ACC112 (cell line): Measurements from ENCODE around the gene SLC12A3.

Experiments
- H2AFZ ChIP-seq: fragments of 200-600 bp; sonication (generic); one replicate; pipeline ENCODE4 v1.6.0; 2017; ENCODE audit warnings: antibody characterized with exemption, low read length; ENCODE audit not compliant: unreplicated experiment
- H3K27ac ChIP-seq: fragments of 200-600 bp; sonication (generic); 2 replicates; pipeline ENCODE4 v1.5.1; 2014; ENCODE audit warnings: low read depth, mild to moderate bottlenecking, antibody characterized with exemption, low read length, moderate library complexity
- H3K27me3 ChIP-seq: fragments of 200-600 bp; sonication (generic); 2 replicates; pipeline ENCODE4 v1.6.1; 2014; ENCODE audit warnings: mild to moderate bottlenecking, antibody characterized with exemption, low read length, moderate library complexity, mixed read lengths; ENCODE audit not compliant: insufficient read depth
- H3K36me3 ChIP-seq: fragments of 200-600 bp; sonication (generic); 2 replicates; pipeline ENCODE4 v1.6.1; 2016; ENCODE audit warnings: mild to moderate bottlenecking, antibody characterized with exemption, low read length, moderate library complexity, mixed read lengths; ENCODE audit not compliant: insufficient read depth
- H3K4me1 ChIP-seq: fragments of 200-600 bp; sonication (generic); one replicate; pipeline ENCODE4 v1.6.1; 2016; ENCODE audit warnings: low read length, mixed read lengths; ENCODE audit not compliant: insufficient read depth, unreplicated experiment, control insufficient read depth
- H3K4me3 ChIP-seq: fragments of 200-600 bp; sonication (generic); 2 replicates; pipeline ENCODE4 v1.5.1; 2014; ENCODE audit warnings: mild to moderate bottlenecking, low read depth, low read length
- H3K79me2 ChIP-seq: fragments of 200-600 bp; sonication (generic); one replicate; pipeline ENCODE4 v1.6.0; 2016; ENCODE audit warnings: low read length; ENCODE audit not compliant: control insufficient read depth, unreplicated experiment, insufficient read depth

The SLC12A3 gene

GRCh38 chr16:56960681-56961281 is 95.8 kb downstream of the SLC12A3 start:
- Histone ChIP-seq H2AFZ (no peak overlapping the region), H3K4me3 (no peak overlapping the region), H3K27me3 (no peaks in the 10 kb centered on the region), H3K79me2 (no peaks in the 10 kb centered on the region), H3K4me1 (peaks cover 31% of the 10 kb centered on the region), H3K27ac (no peak overlapping the region; the same call in 1 of the 2 replicates), H3K36me3 (no peaks in the 10 kb centered on the region)

DNA sequence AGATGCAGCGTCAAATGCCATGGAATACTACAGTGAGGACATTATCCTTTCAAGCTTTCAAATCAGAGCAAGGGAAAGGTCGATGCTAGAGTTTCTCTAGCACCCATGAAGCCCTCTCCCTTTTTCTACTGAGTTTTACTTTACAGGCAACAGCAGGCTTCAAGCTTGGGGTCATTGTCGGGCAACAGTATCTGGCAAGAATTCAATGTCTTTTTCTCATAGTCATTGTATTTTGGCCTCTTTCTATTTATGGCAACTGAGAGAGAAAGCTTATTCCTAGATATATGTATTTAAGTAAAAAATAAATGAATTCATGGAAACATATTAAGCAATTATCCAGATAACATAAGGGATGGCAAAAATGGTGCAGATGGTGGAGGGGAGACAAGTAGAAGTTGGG is 96.4 kb downstream of the SLC12A3 start:
- Histone ChIP-seq H3K36me3 (no peaks in the 10 kb centered on the region), H3K79me2 (no peaks in the 10 kb centered on the region), H3K27ac (peak overlapping the region; percentile 33; the same call in 1 of the 2 replicates), H3K4me1 (peaks cover 37% of the 10 kb centered on the region), H3K27me3 (no peaks in the 10 kb centered on the region), H3K4me3 (no peak overlapping the region), H2AFZ (no peak overlapping the region)

DNA sequence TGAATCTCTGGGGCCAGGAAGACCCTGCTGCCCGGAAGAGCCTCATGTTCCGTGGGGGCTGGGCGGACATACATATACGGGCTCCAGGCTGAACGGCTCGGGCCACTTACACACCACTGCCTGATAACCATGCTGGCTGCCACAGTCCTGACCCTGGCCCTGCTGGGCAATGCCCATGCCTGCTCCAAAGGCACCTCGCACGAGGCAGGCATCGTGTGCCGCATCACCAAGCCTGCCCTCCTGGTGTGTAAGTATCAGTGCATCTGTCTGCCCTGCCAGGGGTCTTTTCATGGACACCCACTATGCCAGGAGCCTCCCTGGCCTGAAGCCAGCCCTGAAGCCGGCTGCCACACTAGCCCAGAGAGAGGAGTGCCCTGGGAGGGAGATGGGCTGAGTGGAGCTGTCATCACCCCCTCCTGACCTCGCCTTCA is 96.9 kb downstream of the SLC12A3 start, which contains the start of gene CETP:
TSS of gene CETP (plus strand) at position 100 of the 431 bp plus-strand sequence. CDS start at position 130, 30 bp downstream.
- Histone ChIP-seq H3K27me3 (no peaks in the 10 kb centered on the region), H3K36me3 (no peaks in the 10 kb centered on the region), H3K27ac (peak within 1 kb of the TSS; percentile 33; the same call in 1 of the 2 replicates), H2AFZ (no peak within 1 kb of the TSS), H3K4me3 (no peak within 1 kb of the TSS), H3K4me1 (peaks cover 37% of the 10 kb centered on the region), H3K79me2 (no peaks in the 10 kb centered on the region)

- Histone ChIP-seq H3K27ac (peak overlapping the region; percentile 95), H2AFZ (no peak overlapping the region)
Observed at GRCh38 chr16:56964243-56965148, 99.5 kb downstream of the SLC12A3 start.

More at GRCh38 chr16:56964243-56965148, 99.5 kb downstream of the SLC12A3 start:
- Histone ChIP-seq H3K79me2 (no peaks in the 10 kb centered on the region), H3K4me3 (no peak overlapping the region), H3K4me1 (peaks cover 40% of the 10 kb centered on the region), H3K27me3 (no peaks in the 10 kb centered on the region), H3K36me3 (no peaks in the 10 kb centered on the region)
